Peyer's patch (tissue), 4 donors: Measurements from ENCODE around the gene LTBP3.

Source experiments
- CTCF ChIP-seq, 6 experiments: fragments of 450-650 bp in 4 of 6; fragments of 200-600 bp in 2 of 6; sonication (generic) in 1 of 6; IDR thresholded peaks; one replicate each; pipeline ENCODE4 v1.5.1; 2017 to 2019; ENCODE audit warnings: antibody characterized with exemption in 6 of 6, mild to moderate bottlenecking in 3 of 6, moderate library complexity in 1 of 6
- POLR2A ChIP-seq, 2 donors: fragments of 450-650 bp; IDR thresholded peaks; one replicate each; pipeline ENCODE4 v1.5.1; 2017; ENCODE audit warnings: antibody characterized with exemption in 2 of 2, mild to moderate bottlenecking in 2 of 2, moderate library complexity in 2 of 2

GRCh38 chr11:65529475-65530156, 28.5 kb downstream of the LTBP3 start:
- TF ChIP-seq CTCF (IDR thresholded peaks at IDR 0.05) (no peak), POLR2A (IDR thresholded peaks at IDR 0.05) (no peak)
